ENCODE measurements around the gene NIP7. TPM values are rescaled to one million over a fixed set of nuclear protein-coding genes. Genes with fewer than 3 reads are reported as not detected.
A peak's percentile ranks its signal among the peaks of the same experiment; 100 is the strongest.

The NIP7 gene
- total and polyA plus RNA-seq, 8 donors, result 0.89 to 18.9 (median 11.3) TPM; not detected in 1

DNA sequence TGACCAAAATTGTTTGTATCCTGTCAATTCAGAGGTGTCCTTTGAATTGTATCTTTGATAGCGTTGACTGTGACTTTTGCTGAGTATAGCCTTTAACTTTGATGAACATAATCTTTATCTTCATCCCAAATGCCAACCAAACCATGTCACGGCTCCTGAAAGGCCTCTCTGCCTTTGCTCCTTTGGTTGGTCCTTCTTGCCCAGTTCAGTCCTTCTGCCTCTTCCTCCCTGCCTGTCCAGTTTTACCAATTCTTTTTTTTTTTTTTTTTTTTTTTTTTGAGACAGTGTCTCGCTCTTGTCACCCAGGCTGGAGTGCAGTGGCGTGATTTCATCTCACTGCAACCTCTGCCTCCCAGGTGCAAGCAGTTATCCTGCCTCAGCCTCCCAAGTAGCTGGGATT is 41.3 kb upstream of the NIP7 start:
- Histone ChIP-seq H3K4me1 (no peaks in the 10 kb centered on the region), H3K27ac (peak overlapping the region in 1 of 5 donors; percentile 42), H3K27me3 (no peaks in the 10 kb centered on the region), H3K36me3 (peaks cover 21 to 60% (median 51%) of the 10 kb centered on the region in 4 donors), H3K4me3 (no peak overlapping the region), H3K9me3 (no peaks in the 10 kb centered on the region)
- WGBS, 5 donors, result 97 to 100% (median 99%) methylated on average over 3 to 4 of the region's 4 CpGs
- no peak for TF ChIP-seq EP300 (IDR thresholded peaks at IDR 0.05)
- no peak for TF ChIP-seq CTCF (IDR thresholded peaks at IDR 0.05)
- TF ChIP-seq POLR2AphosphoS5 (IDR thresholded peaks at IDR 0.05), result no peak
- TF ChIP-seq POLR2A (IDR thresholded peaks at IDR 0.05), result no peak
- no peak for DNase-seq
- intact Hi-C loops (cut with DNase I; ENCODE audit: low total_unique reads), result no loop called here

DNA sequence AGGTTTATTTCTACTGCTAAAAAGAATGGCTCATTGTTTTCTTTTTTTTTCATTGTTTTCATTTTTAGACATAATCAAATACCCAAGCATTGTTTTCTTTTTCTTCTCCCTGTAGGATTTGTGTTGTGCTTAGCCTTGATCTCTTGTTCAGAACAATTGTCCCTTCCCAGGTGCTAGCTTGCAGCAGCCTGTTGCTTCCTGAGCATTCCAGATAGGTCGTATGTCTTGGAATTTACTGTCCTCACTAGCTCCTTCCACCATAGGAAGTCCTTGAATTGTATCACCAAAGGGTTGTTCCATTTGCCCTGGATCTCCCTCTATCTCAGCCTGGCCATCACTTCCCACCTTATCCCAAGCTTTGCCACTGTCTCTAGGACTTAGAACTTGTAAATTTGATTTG is 38.4 kb upstream of the NIP7 start:
- DNase-seq, result no peak
- Histone ChIP-seq H3K27me3 (no peaks in the 10 kb centered on the region), H3K9me3 (no peaks in the 10 kb centered on the region), H3K4me1 (no peaks in the 10 kb centered on the region), H3K27ac (no peak overlapping the region), H3K4me3 (no peak overlapping the region), H3K36me3 (peaks cover 27 to 70% (median 59%) of the 10 kb centered on the region in 4 donors)
- 69 to 94% (median 73%) methylated on average over 1 of the region's 1 CpG for whole genome bisulfite sequencing, 5 donors
- TF ChIP-seq POLR2AphosphoS5 (IDR thresholded peaks at IDR 0.05) (no peak), EP300 (IDR thresholded peaks at IDR 0.05) (no peak), POLR2A (IDR thresholded peaks at IDR 0.05) (no peak), CTCF (IDR thresholded peaks at IDR 0.05) (no peak)
- intact Hi-C loops (cut with DNase I; ENCODE audit: low total_unique reads), result no loop called here

GRCh38 chr16:69301861-69302260 is 37.7 kb upstream of the NIP7 start:
- H3K36me3 ChIP-seq, result peaks cover 27 to 65% (median 57%) of the 10 kb centered on the region in 4 donors

DNA sequence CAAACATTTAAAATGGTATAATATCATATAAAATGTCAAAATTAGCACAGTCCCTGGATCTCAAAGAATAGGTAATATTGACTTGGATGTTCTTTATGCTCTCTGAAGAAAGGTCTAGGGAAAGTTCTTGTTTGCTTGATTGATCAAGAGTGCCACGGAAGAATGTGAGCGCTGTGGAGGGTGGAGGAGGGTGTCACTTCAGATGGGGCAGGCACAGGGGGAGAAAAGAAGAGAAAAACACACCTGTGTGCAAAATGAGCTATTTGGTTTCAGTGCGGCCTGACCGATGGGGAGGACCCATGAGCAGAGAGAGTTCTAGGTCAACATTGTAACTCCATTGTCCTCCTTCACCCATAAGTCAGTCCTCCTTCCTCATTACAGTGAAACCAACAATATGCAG is 37.3 kb upstream of the NIP7 start:
- Histone ChIP-seq H3K27me3 (no peaks in the 10 kb centered on the region), H3K27ac (no peak overlapping the region), H3K9me3 (no peaks in the 10 kb centered on the region), H3K4me3 (no peak overlapping the region), H3K4me1 (no peaks in the 10 kb centered on the region), H3K36me3 (peaks cover 27 to 64% (median 57%) of the 10 kb centered on the region in 4 donors)
- no peak for DNase-seq
- intact Hi-C loops (cut with DNase I; ENCODE audit: low total_unique reads), result no loop called here
- WGBS, 5 donors, result 88 to 94% (median 92%) methylated on average over 4 of the region's 4 CpGs
- TF ChIP-seq EP300 (IDR thresholded peaks at IDR 0.05) (no peak), CTCF (IDR thresholded peaks at IDR 0.05) (no peak), POLR2AphosphoS5 (IDR thresholded peaks at IDR 0.05) (no peak), POLR2A (IDR thresholded peaks at IDR 0.05) (no peak)

More at GRCh38 chr16:69301861-69302260, 37.7 kb upstream of the NIP7 start:
- Histone ChIP-seq H3K9me3 (no peaks in the 10 kb centered on the region), H3K4me1 (no peaks in the 10 kb centered on the region), H3K27ac (no peak overlapping the region), H3K4me3 (no peak overlapping the region), H3K27me3 (no peaks in the 10 kb centered on the region)
- intact Hi-C loops (cut with DNase I; ENCODE audit: low total_unique reads), result no loop called here
- no peak for DNase-seq
- TF ChIP-seq POLR2A (IDR thresholded peaks at IDR 0.05) (no peak), CTCF (IDR thresholded peaks at IDR 0.05) (no peak), POLR2AphosphoS5 (IDR thresholded peaks at IDR 0.05) (no peak), EP300 (IDR thresholded peaks at IDR 0.05) (no peak)
- 83 to 95% (median 94%) methylated on average over 4 of the region's 4 CpGs for WGBS, 5 donors
